Upper lobe of left lung (tissue), 6 donors: ENCODE data around the gene VAC14. TPM values are rescaled to one million over a fixed set of nuclear protein-coding genes. Genes with fewer than 3 reads are reported as not detected.
"Not testable (repeated sequence)": the region's sequence is repeated elsewhere in the genome, so short reads cannot be mapped to it uniquely, and the experiment has no call there.

Experiments
- ATAC-seq, 2 donors: fragments of 200-7000 bp; cut with Tn5 transposase; one replicate each; pipeline ENCODE4 v1.9.1; 2022; ENCODE audit warnings: mild to moderate bottlenecking in 2 of 2, moderate library complexity in 2 of 2; ENCODE audit not compliant: low FRiP score in 2 of 2
- DNase-seq, 2 donors: peaks; one replicate each; pipeline ENCODE4 v3.0.0-alpha.2; 2019 to 2020
- H3K27ac ChIP-seq, 4 donors: fragments of 200-600 bp; sonication (generic); one replicate each; pipeline ENCODE4 v1.5.1; 2016 to 2019
- H3K27me3 ChIP-seq, 4 donors: fragments of 200-600 bp; sonication (generic); one replicate each; pipeline ENCODE4 v1.5.1; 2017 to 2019
- H3K36me3 ChIP-seq, 4 donors: fragments of 200-600 bp; sonication (generic); one replicate each; pipeline ENCODE4 v1.5.1; 2016 to 2019
- H3K4me1 ChIP-seq, 4 donors: fragments of 200-600 bp; sonication (generic); one replicate each; pipeline ENCODE4 v1.5.1; 2018 to 2019
- H3K4me3 ChIP-seq, 4 donors: fragments of 200-600 bp; sonication (generic); one replicate each; pipeline ENCODE4 v1.5.1; 2017 to 2019; ENCODE audit warnings: mild to moderate bottlenecking in 2 of 4, moderate library complexity in 1 of 4
- H3K9me3 ChIP-seq, 4 donors: fragments of 200-600 bp; sonication (generic); one replicate each; pipeline ENCODE4 v1.5.1; 2018 to 2019
- EP300 ChIP-seq, 4 donors: sonication (generic); formaldehyde crosslinking; IDR thresholded peaks; one replicate each; pipeline ENCODE4 v1.5.1; 2017; ENCODE audit warnings: antibody characterized with exemption in 4 of 4, control low read depth in 2 of 4
- POLR2A ChIP-seq, 4 donors: fragments of 450-650 bp; IDR thresholded peaks; one replicate each; pipeline ENCODE4 v1.5.1; 2016 to 2017; ENCODE audit warnings: antibody characterized with exemption in 4 of 4, mild to moderate bottlenecking in 2 of 4
- POLR2AphosphoS5 ChIP-seq, 2 donors: sonication (generic); formaldehyde crosslinking; IDR thresholded peaks; one replicate each; pipeline ENCODE4 v1.5.1; 2017; ENCODE audit warnings: antibody characterized with exemption in 2 of 2
- WGBS, 2 donors: methylation state at CpG; one replicate each; pipeline ENCODE4 v1.1.5; 2017 to 2018; 5-methylcytosine and 5-hydroxymethylcytosine counted together
- total RNA-seq, 6 donors: library from RNA; depleted of rRNA in 4 of 6; stranded (reverse); fragments of >200 nt in 4 of 6; gene quantifications; one replicate each; pipeline versions ENCODE4 v1.1.0 to v1.2.1, GENCODE V29; 2016 to 2021
- TF ChIP-seq, protein P1 (sequence below), 6 experiments: fragments of 450-650 bp in 4 of 6; fragments of 200-600 bp in 2 of 6; sonication (generic) in 2 of 6; IDR thresholded peaks; one replicate each; pipeline ENCODE4 v1.5.1; 2016 to 2019; ENCODE audit warnings: antibody characterized with exemption in 6 of 6
- donor health status: DM: no; HTN: no; CAD: no; lungs with moderate emphysema.
- donor health status: DM: no; HTN: yes; CAD: no; lungs with severe emphysema.

Gene VAC14
- total RNA-seq, 6 donors from 2014 or later, result 39.6 to 145 (median 57.4) TPM

DNA sequence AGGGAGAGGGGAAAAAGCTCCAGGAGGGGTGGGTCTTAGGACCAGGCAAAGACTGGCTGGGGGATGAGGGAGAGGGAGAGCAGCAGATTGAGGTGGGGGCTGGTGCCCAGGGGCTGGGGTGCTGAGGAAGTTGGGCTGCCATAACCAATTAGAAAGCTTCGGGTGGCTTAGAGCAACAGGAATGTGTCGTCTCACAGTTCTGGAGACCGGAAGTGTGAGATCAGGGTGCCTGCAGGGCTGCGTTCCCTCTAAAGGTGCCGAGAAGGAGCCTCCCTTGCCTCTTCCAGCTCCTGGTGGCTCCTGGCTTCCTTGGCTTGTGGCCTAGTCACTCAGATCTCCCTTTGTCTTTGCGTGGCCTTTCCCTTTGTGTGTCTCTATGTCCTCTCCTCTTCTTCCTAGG is 152.4 kb downstream of the VAC14 start:
- Histone ChIP-seq H3K27ac (no peak overlapping the region), H3K4me3 (no peak overlapping the region), H3K27me3 (no peaks in the 10 kb centered on the region), H3K36me3 (no peaks in the 10 kb centered on the region), H3K4me1 (no peaks in the 10 kb centered on the region), H3K9me3 (no peaks in the 10 kb centered on the region)
- 87 to 90% methylated on average over 6 of the region's 6 CpGs for WGBS, 2 donors
- TF ChIP-seq EP300 (IDR thresholded peaks at IDR 0.05), result no peak
- TF ChIP-seq, protein P1, sequence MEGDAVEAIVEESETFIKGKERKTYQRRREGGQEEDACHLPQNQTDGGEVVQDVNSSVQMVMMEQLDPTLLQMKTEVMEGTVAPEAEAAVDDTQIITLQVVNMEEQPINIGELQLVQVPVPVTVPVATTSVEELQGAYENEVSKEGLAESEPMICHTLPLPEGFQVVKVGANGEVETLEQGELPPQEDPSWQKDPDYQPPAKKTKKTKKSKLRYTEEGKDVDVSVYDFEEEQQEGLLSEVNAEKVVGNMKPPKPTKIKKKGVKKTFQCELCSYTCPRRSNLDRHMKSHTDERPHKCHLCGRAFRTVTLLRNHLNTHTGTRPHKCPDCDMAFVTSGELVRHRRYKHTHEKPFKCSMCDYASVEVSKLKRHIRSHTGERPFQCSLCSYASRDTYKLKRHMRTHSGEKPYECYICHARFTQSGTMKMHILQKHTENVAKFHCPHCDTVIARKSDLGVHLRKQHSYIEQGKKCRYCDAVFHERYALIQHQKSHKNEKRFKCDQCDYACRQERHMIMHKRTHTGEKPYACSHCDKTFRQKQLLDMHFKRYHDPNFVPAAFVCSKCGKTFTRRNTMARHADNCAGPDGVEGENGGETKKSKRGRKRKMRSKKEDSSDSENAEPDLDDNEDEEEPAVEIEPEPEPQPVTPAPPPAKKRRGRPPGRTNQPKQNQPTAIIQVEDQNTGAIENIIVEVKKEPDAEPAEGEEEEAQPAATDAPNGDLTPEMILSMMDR (IDR thresholded peaks at IDR 0.05), result no peak
- TF ChIP-seq POLR2AphosphoS5 (IDR thresholded peaks at IDR 0.05), result no peak
- no peak for TF ChIP-seq POLR2A (IDR thresholded peaks at IDR 0.05)
- ATAC-seq (no peak), DNase-seq (no peak)

DNA sequence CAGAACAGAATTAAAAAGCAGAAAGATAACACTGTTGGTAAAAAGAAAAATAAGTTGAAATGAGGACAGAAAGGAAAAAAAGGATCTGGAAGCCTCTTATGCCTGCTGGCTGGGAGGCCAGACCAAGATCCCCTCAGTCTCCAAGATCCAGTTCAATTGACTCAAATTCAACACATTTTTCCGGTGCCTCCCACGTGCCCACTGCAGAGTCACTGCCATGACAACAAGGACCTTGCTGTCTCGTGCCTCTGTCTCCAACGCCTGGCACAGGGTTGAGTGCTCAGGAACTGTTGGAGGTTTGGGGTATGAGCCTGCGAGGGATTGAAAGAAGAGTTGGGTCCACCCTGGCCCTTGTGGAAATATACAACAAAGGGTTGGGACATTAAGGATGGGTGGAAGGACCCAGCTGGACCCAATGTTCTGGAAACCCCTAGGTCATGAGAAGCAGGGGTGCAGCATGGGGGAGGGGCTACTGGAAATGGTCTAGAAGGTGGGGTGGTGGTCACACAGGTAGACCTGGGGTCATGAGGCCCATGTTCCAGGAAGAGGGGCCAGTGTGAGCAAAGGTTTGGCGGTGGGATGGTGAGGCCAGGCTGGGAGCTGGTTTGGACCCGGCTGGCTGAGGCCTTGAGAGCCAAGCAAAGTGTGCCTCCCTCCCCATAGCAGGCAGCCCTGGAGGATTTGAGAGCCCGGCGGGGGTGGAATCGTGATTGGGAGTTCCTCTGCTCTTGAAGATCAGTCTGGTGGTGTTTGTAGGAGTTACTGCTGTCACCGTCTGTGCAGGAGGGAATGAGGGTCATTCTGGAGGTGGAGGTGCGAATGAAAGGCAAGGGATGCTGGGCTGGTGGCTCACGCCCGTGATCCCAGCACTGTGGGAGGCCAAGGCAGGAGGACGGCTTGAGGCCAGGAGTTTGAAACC is 153.3 kb downstream of the VAC14 start:
- no peaks in the 10 kb centered on the region for H3K4me1 ChIP-seq
- no peaks in the 10 kb centered on the region for H3K36me3 ChIP-seq
- DNase-seq (no peak), ATAC-seq (no peak)
- H3K4me3 ChIP-seq, result no peak overlapping the region
- no peaks in the 10 kb centered on the region for H3K9me3 ChIP-seq
- H3K27me3 ChIP-seq, result no peaks in the 10 kb centered on the region
- WGBS, 2 donors, result 84 to 88% methylated on average over 15 of the region's 15 CpGs
- no peak overlapping the region for H3K27ac ChIP-seq
- TF ChIP-seq, protein P1 (IDR thresholded peaks at IDR 0.05), result no peak
- TF ChIP-seq POLR2A (IDR thresholded peaks at IDR 0.05) (no peak), EP300 (IDR thresholded peaks at IDR 0.05) (no peak), POLR2AphosphoS5 (IDR thresholded peaks at IDR 0.05) (no peak)

DNA sequence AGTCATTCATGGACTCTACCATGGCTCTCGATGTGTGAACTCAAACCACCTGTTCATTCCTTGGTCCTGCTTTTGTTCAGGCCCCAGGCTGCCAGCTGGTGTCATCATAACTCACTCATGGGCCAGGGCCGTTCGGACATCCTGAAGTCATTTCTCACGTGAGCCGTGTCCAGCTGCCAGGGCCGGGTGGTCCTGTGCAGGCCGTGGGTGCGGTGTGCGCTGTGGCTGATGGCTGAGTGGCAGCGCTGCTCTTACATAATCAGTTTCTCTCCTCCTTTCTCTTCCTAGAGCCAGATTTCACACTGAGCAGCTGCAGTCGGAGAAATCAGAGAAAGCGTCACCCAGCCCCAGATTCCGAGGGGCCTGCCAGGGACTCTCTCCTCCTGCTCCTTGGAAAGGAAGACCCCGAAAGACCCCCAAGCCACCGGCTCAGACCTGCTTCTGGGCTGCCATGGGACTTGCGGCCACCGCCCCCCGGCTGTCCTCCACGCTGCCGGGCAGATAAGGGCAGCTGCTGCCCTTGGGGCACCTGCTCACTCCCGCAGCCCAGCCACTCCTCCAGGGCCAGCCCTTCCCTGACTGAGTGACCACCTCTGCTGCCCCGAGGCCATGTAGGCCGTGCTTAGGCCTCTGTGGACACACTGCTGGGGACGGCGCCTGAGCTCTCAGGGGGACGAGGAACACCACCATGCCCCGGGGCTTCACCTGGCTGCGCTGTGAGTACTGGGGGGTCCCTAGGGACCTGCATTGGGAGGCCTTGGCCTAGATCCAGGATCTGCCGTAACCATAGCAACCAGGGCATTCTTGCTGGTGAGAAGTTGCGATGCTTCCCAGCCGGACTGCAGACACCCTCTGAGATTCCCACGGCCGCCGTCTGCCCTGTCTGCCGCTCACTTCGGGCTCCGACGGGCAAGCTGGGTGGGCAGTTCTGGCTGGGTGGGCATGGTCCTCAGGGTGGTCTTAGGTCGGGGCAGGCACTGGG is 154.4 kb downstream of the VAC14 start, which contains the start of gene IL34:
IL34 (plus strand) TSS at position 300 of the 982 bp plus-strand sequence; CDS start at position 689, 389 bp downstream.
- Histone ChIP-seq H3K4me3 (no peak within 1 kb of the TSS), H3K36me3 (no peaks in the 10 kb centered on the region), H3K4me1 (no peaks in the 10 kb centered on the region), H3K27ac (no peak within 1 kb of the TSS), H3K27me3 (no peaks in the 10 kb centered on the region), H3K9me3 (no peaks in the 10 kb centered on the region)
- ATAC-seq (peak; percentile 28 to 41), DNase-seq (peak in 1 of 2 donors; percentile 76)
- 79 to 82% methylated on average over 23 to 27 of the region's 39 CpGs for WGBS, 2 donors
- TF ChIP-seq POLR2AphosphoS5 (IDR thresholded peaks at IDR 0.05) (no peak), POLR2A (IDR thresholded peaks at IDR 0.05) (no peak), EP300 (IDR thresholded peaks at IDR 0.05) (no peak)

- no peak for DNase-seq
- Histone ChIP-seq H3K9me3 (no peaks in the 10 kb centered on the region), H3K36me3 (no peaks in the 10 kb centered on the region), H3K27ac (no peak overlapping the region), H3K27me3 (no peaks in the 10 kb centered on the region), H3K4me3 (no peak overlapping the region), H3K4me1 (no peaks in the 10 kb centered on the region)
- 80 to 85% methylated on average over 10 of the region's 10 CpGs for WGBS, 2 donors
- no peak for ATAC-seq
- no peak for TF ChIP-seq POLR2A (IDR thresholded peaks at IDR 0.05)
- TF ChIP-seq, protein P1 (IDR thresholded peaks at IDR 0.05), result no peak
- no peak for TF ChIP-seq EP300 (IDR thresholded peaks at IDR 0.05)
- no peak for TF ChIP-seq POLR2AphosphoS5 (IDR thresholded peaks at IDR 0.05)
Observed at GRCh38 chr16:70644763-70645597, 156.0 kb downstream of the VAC14 start.

DNA sequence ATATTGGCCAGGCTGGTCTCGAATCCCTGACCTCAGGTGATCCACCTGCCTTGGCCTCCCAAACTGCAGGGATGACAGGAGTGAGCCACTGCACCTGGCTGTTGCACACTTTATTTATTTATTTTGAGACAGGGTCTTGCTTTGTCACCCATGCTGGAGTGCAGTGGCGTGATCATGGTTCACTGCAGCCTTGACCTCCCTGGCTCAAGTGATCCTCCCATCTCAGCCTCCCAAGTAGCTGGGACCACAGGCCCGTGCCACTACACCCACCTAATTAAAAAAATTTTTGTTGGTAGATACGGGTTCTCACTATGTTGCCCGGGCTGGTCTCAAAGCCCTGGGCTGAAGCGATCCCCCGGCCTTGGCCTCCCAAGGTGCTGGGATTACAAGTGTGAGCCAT is 157.7 kb downstream of the VAC14 start:
- H3K36me3 ChIP-seq, ATAC-seq, H3K9me3 ChIP-seq, H3K27ac ChIP-seq, H3K4me3 ChIP-seq, H3K27me3 ChIP-seq, DNase-seq, H3K4me1 ChIP-seq: not testable (repeated sequence)
- WGBS, 2 donors, result 81 to 89% methylated on average over 7 of the region's 7 CpGs
